Keratinocyte (primary cell): ENCODE results near the gene JSRP1. TPM values are rescaled to one million over a fixed set of nuclear protein-coding genes. Genes with fewer than 3 reads are reported as not detected.
A peak's percentile ranks its signal among the peaks of the same experiment; 100 is the strongest.

Experiments
- DNase-seq: peaks from one replicate; pipeline ENCODE4 v3.0.0-alpha.2; 2011; ENCODE audit warnings: low read depth, missing footprints, low spot score
- FAIRE-seq: peaks from 2 replicates; lab custom pipeline; 2011; peaks lifted over from hg19 to GRCh38; lab: Jason Lieb, UNC
- H2AFZ ChIP-seq: 2 replicates; pipeline ENCODE4 v1.6.0; 2012; ENCODE audit warnings: low read length, control low read depth, inconsistent platforms; ENCODE audit not compliant: control insufficient read depth
- H3K27ac ChIP-seq: 2 replicates; pipeline ENCODE4 v1.5.1; 2011; ENCODE audit warnings: low read length; ENCODE audit not compliant: control insufficient read depth, insufficient read depth
- H3K27me3 ChIP-seq: 3 replicates; pipeline ENCODE4 v1.6.0; 2011; ENCODE audit warnings: low read length; ENCODE audit not compliant: control insufficient read depth, insufficient read depth; ENCODE audit errors: extremely low read depth
- H3K36me3 ChIP-seq, 2 experiments: 2 replicates in 1 of 2; 3 replicates in 1 of 2; pipeline ENCODE4 v1.5.1; 2011; ENCODE audit warnings: low read length in 2 of 2, mild to moderate bottlenecking in 1 of 2; ENCODE audit not compliant: control insufficient read depth in 2 of 2, insufficient read depth in 2 of 2; ENCODE audit errors: extremely low read depth in 1 of 2
- H3K4me1 ChIP-seq: 3 replicates; pipeline ENCODE4 v1.5.1; 2011; ENCODE audit warnings: low read length; ENCODE audit not compliant: control insufficient read depth, insufficient read depth; ENCODE audit errors: extremely low read depth
- H3K4me2 ChIP-seq: 3 replicates; pipeline ENCODE4 v1.6.0; 2011; ENCODE audit warnings: low read depth, low read length; ENCODE audit not compliant: control insufficient read depth, insufficient read depth; ENCODE audit errors: extremely low read depth
- H3K4me3 ChIP-seq, 3 experiments: fragments of 200-600 bp in 1 of 3; sonication (generic) in 1 of 3; 2 replicates in 2 of 3; 3 replicates in 1 of 3; pipeline ENCODE4 v1.5.1; 2011 to 2016; ENCODE audit warnings: low read length in 3 of 3, mild to moderate bottlenecking in 3 of 3, control low read depth in 2 of 3, inconsistent platforms in 1 of 3, low read depth in 1 of 3, mixed read lengths in 1 of 3, mixed run types in 1 of 3, moderate library complexity in 1 of 3; ENCODE audit not compliant: control insufficient read depth in 2 of 3, insufficient read depth in 2 of 3; ENCODE audit errors: extremely low read depth in 1 of 3
- H3K79me2 ChIP-seq: 2 replicates; pipeline ENCODE4 v1.6.0; 2012; ENCODE audit warnings: low read length; ENCODE audit not compliant: control insufficient read depth, insufficient read depth
- H3K9ac ChIP-seq: 3 replicates; pipeline ENCODE4 v1.6.0; 2011; ENCODE audit warnings: low read length; ENCODE audit not compliant: control insufficient read depth, insufficient read depth; ENCODE audit errors: extremely low read depth
- H3K9me1 ChIP-seq: 3 replicates; pipeline ENCODE4 v1.6.0; 2011; ENCODE audit warnings: low read length; ENCODE audit not compliant: control insufficient read depth, insufficient read depth; ENCODE audit errors: extremely low read depth
- H3K9me3 ChIP-seq: 2 replicates; pipeline ENCODE4 v1.5.1; 2012; ENCODE audit warnings: low read depth, low read length; ENCODE audit not compliant: control insufficient read depth
- H4K20me1 ChIP-seq: 3 replicates; pipeline ENCODE4 v1.6.0; 2011; ENCODE audit warnings: low read length; ENCODE audit not compliant: control insufficient read depth, insufficient read depth; ENCODE audit errors: extremely low read depth
- EZH2 ChIP-seq: IDR thresholded peaks from one replicate; pipeline ENCODE4 v1.6.1; 2012; ENCODE audit warnings: inconsistent platforms, mild to moderate bottlenecking, low read length, moderate library complexity
- dilution Hi-C: fragments of 300-500 bp; cut with MboI; formaldehyde crosslinking; loops from one replicate; pipeline ENCODE4 v1.7.0; 2020; ENCODE audit warnings: low sequenced_read_pairs; ENCODE audit not compliant: extremely low pct_ligation_motif_present
- polyA plus RNA-seq, 5 experiments: library from polyadenylated mRNA; depleted of rRNA in 3 of 5; stranded (reverse) in 3 of 5; stranded (forward) in 1 of 5; unstranded in 1 of 5; fragments of >200 nt; gene quantifications; 1 replicate in 1 of 5; 2 replicates in 3 of 5; 3 replicates in 1 of 5; pipeline versions ENCODE4 v1.2.1 to v1.2.3, GENCODE V29; 2011 to 2012; ENCODE audit warnings: missing spikeins in 2 of 5, low read depth in 1 of 5, low replicate concordance in 1 of 5
- TF ChIP-seq, protein P1 (sequence below), 3 experiments: IDR thresholded peaks in 1 of 3; conservative IDR thresholded peaks in 1 of 3; optimal IDR thresholded peaks in 1 of 3; 2 replicates in 2 of 3; 3 replicates in 1 of 3; pipeline versions ENCODE3 to v1.5.1; 2011; ENCODE audit warnings: low read length in 3 of 3, mild to moderate bottlenecking in 3 of 3, moderate library complexity in 2 of 3, control low read depth in 1 of 3, inconsistent platforms in 1 of 3; ENCODE audit not compliant: insufficient read depth in 2 of 3; ENCODE audit errors: extremely low read depth in 1 of 3

Gene JSRP1
- polyA plus RNA-seq, 1 donor (not counting 4 experiments of a cell fraction or from before 2014, with no cell fraction given) = not detected

DNA sequence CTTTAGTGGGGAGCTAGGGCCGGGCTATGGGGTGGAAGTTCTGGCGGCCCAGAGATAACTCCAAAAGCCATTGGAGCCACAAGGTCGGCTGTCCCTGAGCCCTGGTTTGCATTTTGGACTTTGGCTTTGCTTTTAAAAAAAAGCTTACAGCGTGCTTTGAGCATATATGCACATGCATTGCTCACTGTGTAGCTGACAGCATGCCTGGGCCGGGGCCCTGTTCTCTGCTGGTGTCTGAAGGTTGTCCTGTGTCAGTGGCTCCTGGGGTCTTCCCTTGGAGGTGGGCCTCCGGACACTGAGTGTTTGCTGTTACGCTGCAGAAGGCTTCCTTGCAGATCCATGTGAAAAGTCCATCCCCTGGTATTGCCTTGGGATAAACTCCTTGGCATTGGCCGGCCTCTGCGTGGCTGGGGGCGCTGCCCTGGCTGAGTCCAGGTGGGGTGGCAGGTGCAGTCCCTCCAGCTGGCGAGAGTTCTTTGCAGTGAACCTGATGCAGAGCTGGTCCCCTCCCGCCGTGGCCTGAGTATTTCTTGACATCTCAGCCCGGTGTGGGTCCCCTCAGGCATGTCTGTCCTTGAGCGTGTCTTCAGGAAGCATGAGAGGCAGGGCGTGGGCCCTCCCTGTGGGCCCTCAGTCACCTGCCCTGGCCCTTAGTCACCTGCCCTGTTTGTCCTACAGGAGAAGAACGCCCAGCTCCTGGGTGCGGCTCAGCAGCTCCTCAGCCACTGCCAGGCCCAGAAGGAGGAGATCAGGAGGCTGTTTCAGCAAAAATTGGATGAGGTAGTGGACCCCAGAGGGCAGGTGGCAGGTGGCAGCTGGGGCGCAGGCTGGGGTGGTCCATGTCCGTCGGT, 43.1 kb downstream of the JSRP1 start:
- Histone ChIP-seq H3K4me1 (peaks cover 19% of the 10 kb centered on the region), H3K27me3 (no peaks in the 10 kb centered on the region), H3K9me3 (no peaks in the 10 kb centered on the region), H3K27ac (peak overlapping the region; percentile 18), H3K9ac (no peak overlapping the region), H3K36me3 (peaks cover 28 to 51% of the 10 kb centered on the region in 2 experiments), H3K4me3 (no peak overlapping the region), H3K9me1 (peaks cover 4% of the 10 kb centered on the region), H3K4me2 (no peak overlapping the region), H3K79me2 (no peaks in the 10 kb centered on the region), H2AFZ (no peak overlapping the region), H4K20me1 (no peaks in the 10 kb centered on the region)
- TF ChIP-seq EZH2 = no peak
- TF ChIP-seq, protein P1, sequence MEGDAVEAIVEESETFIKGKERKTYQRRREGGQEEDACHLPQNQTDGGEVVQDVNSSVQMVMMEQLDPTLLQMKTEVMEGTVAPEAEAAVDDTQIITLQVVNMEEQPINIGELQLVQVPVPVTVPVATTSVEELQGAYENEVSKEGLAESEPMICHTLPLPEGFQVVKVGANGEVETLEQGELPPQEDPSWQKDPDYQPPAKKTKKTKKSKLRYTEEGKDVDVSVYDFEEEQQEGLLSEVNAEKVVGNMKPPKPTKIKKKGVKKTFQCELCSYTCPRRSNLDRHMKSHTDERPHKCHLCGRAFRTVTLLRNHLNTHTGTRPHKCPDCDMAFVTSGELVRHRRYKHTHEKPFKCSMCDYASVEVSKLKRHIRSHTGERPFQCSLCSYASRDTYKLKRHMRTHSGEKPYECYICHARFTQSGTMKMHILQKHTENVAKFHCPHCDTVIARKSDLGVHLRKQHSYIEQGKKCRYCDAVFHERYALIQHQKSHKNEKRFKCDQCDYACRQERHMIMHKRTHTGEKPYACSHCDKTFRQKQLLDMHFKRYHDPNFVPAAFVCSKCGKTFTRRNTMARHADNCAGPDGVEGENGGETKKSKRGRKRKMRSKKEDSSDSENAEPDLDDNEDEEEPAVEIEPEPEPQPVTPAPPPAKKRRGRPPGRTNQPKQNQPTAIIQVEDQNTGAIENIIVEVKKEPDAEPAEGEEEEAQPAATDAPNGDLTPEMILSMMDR (optimal IDR thresholded peaks at IDR 0.05 in 1 of 3, IDR thresholded peaks at IDR 0.05 in 1 of 3, conservative IDR thresholded peaks at IDR 0.05 in 1 of 3; ENCODE audit: extremely low read depth in 1 of 3, insufficient read depth in 2 of 3, low read length in 3 of 3) = no peak
- no peak for DNase-seq
- no peak for FAIRE-seq
- dilution Hi-C loops = no loop called here

DNA sequence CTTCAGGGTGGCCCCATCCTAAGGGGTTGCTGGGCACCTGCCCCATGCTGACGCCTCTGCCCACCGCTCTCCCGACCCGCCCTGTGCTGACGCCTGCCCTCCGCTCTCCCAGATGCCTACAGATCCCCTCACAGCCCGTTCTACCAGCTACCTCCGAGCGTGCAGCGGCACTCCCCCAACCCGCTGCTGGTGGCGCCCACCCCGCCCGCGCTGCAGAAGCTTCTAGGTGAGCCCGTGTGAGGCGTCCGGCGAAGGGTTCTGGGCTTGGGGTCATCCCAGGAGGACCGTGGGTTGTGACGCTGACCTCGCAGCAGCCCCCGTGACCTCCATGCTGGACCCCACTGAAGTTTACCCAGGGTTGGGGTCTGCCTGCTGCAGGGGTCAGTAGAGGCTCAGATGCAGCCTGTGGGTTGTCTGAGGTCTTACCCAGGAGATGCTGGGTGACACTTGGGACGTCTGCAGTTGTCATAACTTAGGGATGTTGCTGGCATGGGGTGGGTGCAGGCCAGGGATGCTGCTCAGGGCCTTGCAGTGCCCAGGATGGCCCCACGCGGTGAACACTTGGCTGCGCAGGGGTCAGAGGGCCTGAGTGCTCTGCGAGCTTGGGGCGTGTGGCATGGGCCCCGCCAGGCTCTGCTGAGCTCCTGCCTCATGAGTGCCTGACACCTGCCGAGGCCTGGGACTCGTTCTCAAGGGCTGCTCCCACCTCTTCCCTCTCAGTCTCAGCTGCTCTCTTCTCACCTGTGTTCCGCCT, 45.1 kb downstream of the JSRP1 start:
- FAIRE-seq (no peak), DNase-seq (no peak)
- Histone ChIP-seq H4K20me1 (no peaks in the 10 kb centered on the region), H3K4me3 (no peak overlapping the region), H3K9ac (no peak overlapping the region), H3K4me1 (peaks cover 23% of the 10 kb centered on the region), H3K9me3 (no peaks in the 10 kb centered on the region), H3K4me2 (no peak overlapping the region), H3K36me3 (peaks cover 35 to 41% of the 10 kb centered on the region in 2 experiments), H3K9me1 (peaks cover 4% of the 10 kb centered on the region), H2AFZ (no peak overlapping the region), H3K79me2 (no peaks in the 10 kb centered on the region), H3K27me3 (no peaks in the 10 kb centered on the region), H3K27ac (no peak overlapping the region)
- no peak for TF ChIP-seq EZH2
- TF ChIP-seq, protein P1 (optimal IDR thresholded peaks at IDR 0.05 in 1 of 3, IDR thresholded peaks at IDR 0.05 in 1 of 3, conservative IDR thresholded peaks at IDR 0.05 in 1 of 3; ENCODE audit: extremely low read depth in 1 of 3, insufficient read depth in 2 of 3, low read length in 3 of 3) = no peak
- dilution Hi-C loops = no loop called here
